ENCODE results near the gene GRB14. TPM values are rescaled to one million over a fixed set of nuclear protein-coding genes. Genes with fewer than 3 reads are reported as not detected.

GRB14 gene
- total and polyA plus RNA-seq, 2 of the 13 experiments (the other 11 are each of a cell fraction or from before 2014, with no cell fraction given), result 4.6 to 5.8 TPM

- no peak for TF ChIP-seq KIAA2018 (CRISPR knock-in tag; IDR thresholded peaks at IDR 0.05; ENCODE audit: borderline replicate concordance)
- TF ChIP-seq HNF1B (CRISPR knock-in tag; IDR thresholded peaks at IDR 0.05), result no peak
- TF ChIP-seq RAD21 (CRISPR knock-in tag; IDR thresholded peaks at IDR 0.05), result no peak
- no peak for TF ChIP-seq ATF7 (IDR thresholded peaks at IDR 0.05)
- no peak for TF ChIP-seq ATF7 (CRISPR knock-in tag; IDR thresholded peaks at IDR 0.05)
These were observed 135.7 kb downstream of the GRB14 start (continued) for GRCh38 chr2:164485541-164485940.
